Psoas muscle (tissue), 8 donors: Measurements from ENCODE around the gene KRTAP29-1. TPM values are rescaled to one million over a fixed set of nuclear protein-coding genes. Genes with fewer than 3 reads are reported as not detected.

Experiments used
- ATAC-seq, 4 donors: fragments of 200-7000 bp; cut with Tn5 transposase; one replicate each; pipeline ENCODE4 v1.9.1; 2020; ENCODE audit warnings: moderate library complexity in 3 of 4, mild to moderate bottlenecking in 2 of 4
- DNase-seq, 2 donors: peaks; one replicate each; pipeline ENCODE4 v3.0.0-alpha.2; 2020
- H3K27ac ChIP-seq: fragments of 200-600 bp; one replicate; pipeline ENCODE4 v1.8.0; 2022
- H3K27me3 ChIP-seq, 3 donors: fragments of 200-600 bp in 1 of 3; one replicate each; pipeline versions ENCODE4 v1.6.1 to v1.8.0; 2013 to 2022; ENCODE audit warnings: low read length in 2 of 3, mild to moderate bottlenecking in 2 of 3, moderate library complexity in 1 of 3; ENCODE audit not compliant: insufficient read depth in 3 of 3
- H3K36me3 ChIP-seq, 2 donors: fragments of 200-600 bp in 1 of 2; one replicate each; pipeline versions ENCODE4 v1.6.1 to v1.8.0; 2013 to 2022; ENCODE audit warnings: low read depth in 1 of 2, mild to moderate bottlenecking in 1 of 2, moderate library complexity in 1 of 2; ENCODE audit not compliant: insufficient read depth in 1 of 2
- H3K4me1 ChIP-seq: fragments of 200-600 bp; one replicate; pipeline ENCODE4 v1.8.0; 2022
- H3K4me3 ChIP-seq: fragments of 200-600 bp; one replicate; pipeline ENCODE4 v1.8.0; 2022; ENCODE audit warnings: mild to moderate bottlenecking
- H3K9me3 ChIP-seq: fragments of 200-600 bp; one replicate; pipeline ENCODE4 v1.8.0; 2022
- CTCF ChIP-seq: fragments of 200-600 bp; IDR thresholded peaks from one replicate; pipeline ENCODE4 v1.8.0; 2022; ENCODE audit warnings: antibody characterized with exemption
- WGBS, 3 donors: extraction: QIAGEN DNeasy Blood & Tissue Kit; methylation state at CpG; one replicate each; pipeline versions ENCODE4 v1.1.6 to v1.1.7; 2013; 5-methylcytosine and 5-hydroxymethylcytosine counted together
- intact Hi-C, 2 donors: fragments of 100-400 bp; cut with DNase I; formaldehyde crosslinking; loops; one replicate each; pipeline versions ENCODE4 v1.11.0 to v1.14.2; 2022
- polyA plus RNA-seq, 3 donors: library from polyadenylated mRNA; stranded (reverse); fragments of 200-250 nt; gene quantifications; one replicate each; pipeline ENCODE4 v1.2.3, GENCODE V29; 2013
- total RNA-seq, 4 donors: library from RNA; stranded (reverse); fragmentation: NEBNext Ultra II Directional in 2 of 4; extraction: Animal tissue kit (Norgen Biotek cat#: 25700) in 2 of 4; gene quantifications; one replicate each; pipeline versions ENCODE4 v1.2.1 to v1.2.4, GENCODE V29; 2021 to 2023
- donor health status: healthy with polysubstance abuse.
- donor health status: DM: no; HTN: no; CAD: no; lungs with moderate emphysema.
- donor health status: Bipolar disorder and iron deficiency.
- donor health status: healthy.
- donor health status: DM: yes; HTN: yes; CAD: no.
- donor health status: DM: no; HTN: no; CAD: no.
- donor health status: DM: no; HTN: no; CAD: no.
- donor health status: DM: yes; HTN: yes; CAD: no.

The KRTAP29-1 gene
- total and polyA plus RNA-seq, 7 donors, result not detected

DNA sequence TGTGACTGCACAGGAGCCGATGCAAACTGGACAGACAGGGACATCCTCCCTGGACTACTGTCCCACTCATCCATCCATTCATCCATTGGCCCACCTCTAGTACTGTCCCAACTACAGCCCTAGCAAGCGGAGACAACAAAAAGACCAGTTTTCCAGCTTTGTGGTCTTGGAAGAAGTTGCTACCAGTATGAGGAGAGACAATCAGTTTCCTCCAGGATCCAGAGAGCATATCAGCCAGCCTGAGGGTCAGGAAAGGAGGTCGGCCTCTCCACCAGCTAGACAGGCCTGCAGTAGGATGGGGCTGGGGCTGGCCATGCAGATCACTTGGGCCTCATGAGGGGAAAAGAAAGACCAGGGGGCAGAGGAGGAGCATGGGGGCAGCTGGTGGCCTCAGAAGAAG lies 31.2 kb upstream of the KRTAP29-1 start:
- no peaks in the 10 kb centered on the region for H3K9me3 ChIP-seq
- DNase-seq (no peak), ATAC-seq (no peak)
- intact Hi-C loops, result no loop called here
- WGBS, 3 donors, result 92 to 96% (median 93%) methylated on average over 3 of the region's 3 CpGs
- no peaks in the 10 kb centered on the region for H3K36me3 ChIP-seq
- no peak overlapping the region for H3K27ac ChIP-seq
- H3K4me1 ChIP-seq, result no peaks in the 10 kb centered on the region
- H3K4me3 ChIP-seq, result no peak overlapping the region
- H3K27me3 ChIP-seq, result no peaks in the 10 kb centered on the region
- no peak for TF ChIP-seq CTCF

DNA sequence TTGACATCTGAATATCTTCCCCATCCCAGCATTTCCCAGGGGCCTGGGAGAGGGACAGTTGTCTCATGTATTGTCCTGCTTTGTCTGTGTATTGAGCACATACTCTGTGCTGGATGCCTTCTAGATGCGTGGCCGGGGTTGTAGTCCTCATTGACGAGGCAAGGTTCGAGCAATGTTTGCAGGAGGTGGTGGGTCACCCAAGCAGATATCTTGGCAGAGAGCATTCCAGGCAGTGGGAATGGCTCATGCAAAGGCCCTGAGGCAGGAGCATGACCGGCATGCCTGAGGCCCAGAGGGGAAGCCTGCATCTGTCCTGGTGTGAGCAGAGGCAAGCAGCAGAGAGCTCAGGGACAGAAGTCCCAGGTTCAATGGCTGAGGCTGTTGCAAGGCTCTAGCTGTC lies 30.4 kb upstream of the KRTAP29-1 start:
- H3K4me3 ChIP-seq, result no peak overlapping the region
- WGBS, 3 donors, result 94 to 97% (median 96%) methylated on average over 5 of the region's 5 CpGs
- DNase-seq, result no peak
- intact Hi-C loops, result no loop called here
- H3K27me3 ChIP-seq, result no peaks in the 10 kb centered on the region
- no peaks in the 10 kb centered on the region for H3K4me1 ChIP-seq
- no peak for TF ChIP-seq CTCF
- H3K36me3 ChIP-seq, result no peaks in the 10 kb centered on the region
- no peak for ATAC-seq
- no peaks in the 10 kb centered on the region for H3K9me3 ChIP-seq
- no peak overlapping the region for H3K27ac ChIP-seq

DNA sequence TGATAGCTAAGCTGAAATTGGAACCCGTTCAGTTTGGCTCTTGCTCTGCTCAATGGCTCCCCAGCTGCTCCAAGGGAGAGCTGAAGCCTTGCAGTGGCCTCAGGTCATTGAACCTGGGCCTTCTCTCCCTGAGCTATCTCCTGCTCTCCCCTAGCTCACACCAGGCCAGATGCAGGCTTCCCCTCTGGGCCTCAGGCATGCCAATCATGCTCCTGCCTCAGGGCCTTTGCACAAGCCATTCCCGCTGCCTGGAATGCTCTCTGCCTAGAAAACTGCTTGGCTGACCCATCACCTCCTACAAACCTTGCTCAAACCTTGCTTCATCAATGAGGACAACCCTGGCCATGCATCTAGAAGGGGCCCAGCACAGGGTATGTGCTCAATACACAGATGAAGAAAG lies 29.6 kb upstream of the KRTAP29-1 start:
- no peaks in the 10 kb centered on the region for H3K27me3 ChIP-seq
- 68 to 71% (median 68%) methylated on average over 2 of the region's 2 CpGs for WGBS, 3 donors
- TF ChIP-seq CTCF, result no peak
- H3K36me3 ChIP-seq, result no peaks in the 10 kb centered on the region
- H3K4me3 ChIP-seq, result no peak overlapping the region
- ATAC-seq, result no peak
- H3K27ac ChIP-seq, result no peak overlapping the region
- no peak for DNase-seq
- no peaks in the 10 kb centered on the region for H3K4me1 ChIP-seq
- intact Hi-C loops, result no loop called here
- no peaks in the 10 kb centered on the region for H3K9me3 ChIP-seq

- Histone ChIP-seq H3K36me3 (no peaks in the 10 kb centered on the region), H3K9me3 (no peaks in the 10 kb centered on the region), H3K4me1 (no peaks in the 10 kb centered on the region), H3K27ac (no peak overlapping the region), H3K27me3 (no peaks in the 10 kb centered on the region), H3K4me3 (no peak overlapping the region)
- DNase-seq (no peak), ATAC-seq (no peak)
- WGBS, 3 donors, result 70 to 75% (median 70%) methylated on average over 7 of the region's 7 CpGs
- intact Hi-C loops, result no loop called here
- TF ChIP-seq CTCF, result no peak
Observed at GRCh38 chr17:41331606-41332005, 29.0 kb upstream of the KRTAP29-1 start.

DNA sequence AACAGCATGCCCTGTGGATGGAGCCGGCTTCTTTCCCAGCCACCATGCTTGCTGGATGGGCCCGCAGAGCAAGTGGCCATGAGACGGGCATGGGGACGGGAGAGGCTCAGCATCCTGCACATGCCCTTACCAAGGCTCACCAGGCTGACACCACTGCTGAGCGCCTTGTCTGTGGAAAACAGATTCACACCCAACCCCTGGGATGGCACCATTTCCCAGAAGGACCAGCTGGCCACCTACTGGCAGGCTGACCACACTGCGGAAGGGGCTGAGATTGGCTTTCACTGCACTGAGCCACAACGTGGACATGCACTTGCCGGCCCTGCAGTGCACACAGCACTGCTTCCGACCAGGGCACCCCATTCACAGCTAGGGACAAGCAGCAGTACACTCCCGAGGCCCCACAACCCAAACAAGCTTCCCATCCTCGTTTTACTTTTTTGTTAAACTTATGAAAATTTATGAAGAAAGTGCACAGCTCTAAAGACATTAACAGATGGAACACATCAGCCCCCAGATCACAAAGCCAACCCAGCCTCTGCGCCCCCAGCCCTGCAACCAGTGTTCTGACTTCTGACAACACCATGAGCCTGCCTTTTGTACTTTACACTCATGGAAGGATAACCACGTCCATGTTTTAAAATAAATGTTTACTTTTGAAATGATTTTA lies 26.8 kb upstream of the KRTAP29-1 start:
- H3K4me1 ChIP-seq, result no peaks in the 10 kb centered on the region
- TF ChIP-seq CTCF, result peak; percentile 49
- no peak overlapping the region for H3K4me3 ChIP-seq
- no peaks in the 10 kb centered on the region for H3K9me3 ChIP-seq
- DNase-seq (no peak), ATAC-seq (peak; percentile 47 to 67 (median 66))
- intact Hi-C loops, result loop anchor here (10.0 kb wide), 2 partner anchors 425 to 525 kb away; no protein-coding TSS in a partner anchor
- no peaks in the 10 kb centered on the region for H3K27me3 ChIP-seq
- no peaks in the 10 kb centered on the region for H3K36me3 ChIP-seq
- WGBS, 3 donors, result 47 to 56% (median 48%) methylated on average over 13 of the region's 13 CpGs
- H3K27ac ChIP-seq, result no peak overlapping the region
